K562 (cell line): ENCODE data around the gene KIF18B. TPM values are rescaled to one million over a fixed set of nuclear protein-coding genes. Genes with fewer than 3 reads are reported as not detected.

Source experiments
- ATAC-seq: fragments of 200-7000 bp; cut with Tn5 transposase; 3 replicates; pipeline ENCODE4 v1.9.1; 2020; ENCODE audit warnings: moderate library complexity
- BruUV-seq: library from RNA; stranded (reverse); fragments of 400-500 nt; replicated peaks from 2 replicates; lab custom pipeline; 2021; lab: Mats Ljungman, UMichigan
- CTCF ChIA-PET: fragments of 300-600 bp; formaldehyde crosslinking; extraction: SDS; loops from one replicate; lab custom pipeline; 2021; ENCODE audit warnings: low intra/inter-chr PET ratio; lab: Yijun Ruan, JAX
- POLR2A ChIA-PET: fragments of 300-600, 350-650 bp; sonication (Branson Sonifier 250); formaldehyde crosslinking; extraction: SDS; loops from one replicate; lab custom pipeline; 2021; ENCODE audit warnings: antibody characterized with exemption, inconsistent platforms; lab: Yijun Ruan, JAX
- DNase-seq, 4 experiments: peaks; one replicate each; pipeline versions ENCODE4 v3.0.0 to v3.0.0-alpha.2; 2011 to 2018; ENCODE audit warnings: low spot score in 3 of 4, mixed read lengths in 3 of 4; ENCODE audit errors: extremely low read depth in 1 of 4
- FAIRE-seq: peaks from 2 replicates; lab custom pipeline; 2011; peaks lifted over from hg19 to GRCh38; lab: Jason Lieb, UNC
- H2AFZ ChIP-seq: 2 replicates; pipeline ENCODE4 v1.6.0; 2011; ENCODE audit warnings: low read depth, low read length, control low read depth, inconsistent platforms
- H3K27ac ChIP-seq: fragments of 200-600 bp; 3 replicates; pipeline ENCODE4 v1.8.0; 2011; ENCODE audit warnings: low read depth, mild to moderate bottlenecking, control low read depth, inconsistent platforms, low read length, moderate library complexity, mixed read lengths; ENCODE audit errors: extremely low read depth
- H3K27me3 ChIP-seq, 2 experiments: fragments of 300-600 bp in 1 of 2; 2 replicates in 1 of 2; 3 replicates in 1 of 2; pipeline versions ENCODE4 v1.6.0 to v1.8.0; 2011; ENCODE audit warnings: inconsistent platforms in 2 of 2, low read length in 2 of 2, mild to moderate bottlenecking in 1 of 2, mixed read lengths in 1 of 2, moderate library complexity in 1 of 2; ENCODE audit not compliant: control insufficient read depth in 2 of 2, insufficient read depth in 2 of 2
- H3K36me3 ChIP-seq: fragments of 300-600 bp; 3 replicates; pipeline ENCODE4 v1.8.0; 2011; ENCODE audit warnings: mild to moderate bottlenecking, low read length, inconsistent platforms; ENCODE audit not compliant: control insufficient read depth, insufficient read depth
- H3K4me1 ChIP-seq, 2 experiments: fragments of 200-600 bp in 1 of 2; replicated peaks in 1 of 2; 2 replicates in 1 of 2; 3 replicates in 1 of 2; pipeline versions ENCODE4 v1.5.1 to v1.8.0; 2011; ENCODE audit warnings: inconsistent platforms in 2 of 2, low read length in 2 of 2, mild to moderate bottlenecking in 1 of 2, mixed read lengths in 1 of 2, moderate library complexity in 1 of 2; ENCODE audit not compliant: control insufficient read depth in 2 of 2, insufficient read depth in 2 of 2
- H3K4me2 ChIP-seq: 2 replicates; pipeline ENCODE4 v1.6.1; 2011; ENCODE audit warnings: low read length, control low read depth, inconsistent platforms, mixed read lengths; ENCODE audit not compliant: insufficient read depth
- H3K4me3 ChIP-seq: fragments of 200-600 bp; sonication (generic), shearing (Covaris generic); 2 replicates; pipeline ENCODE4 v1.5.1; 2016; ENCODE audit warnings: control low read depth, inconsistent platforms
- H3K79me2 ChIP-seq: fragments of 200-600 bp; 3 replicates; pipeline ENCODE4 v1.8.0; 2011; ENCODE audit warnings: low read length, inconsistent platforms; ENCODE audit not compliant: control insufficient read depth, insufficient read depth
- H3K9ac ChIP-seq, 2 experiments: 2 replicates each; pipeline versions ENCODE4 v1.6.0 to v1.6.1; 2011; ENCODE audit warnings: low read depth in 2 of 2, low read length in 2 of 2, control low read depth in 1 of 2, inconsistent platforms in 1 of 2, mild to moderate bottlenecking in 1 of 2, mixed read lengths in 1 of 2; ENCODE audit not compliant: insufficient read depth in 1 of 2
- H3K9me1 ChIP-seq: one replicate; pipeline ENCODE4 v1.6.0; 2011; ENCODE audit warnings: inconsistent platforms, mild to moderate bottlenecking, low read length, moderate library complexity; ENCODE audit not compliant: control insufficient read depth, insufficient read depth
- H3K9me3 ChIP-seq: replicated peaks from 2 replicates; pipeline ENCODE4 v1.5.1; 2011; ENCODE audit warnings: low read depth, low read length, inconsistent platforms; ENCODE audit not compliant: control insufficient read depth, insufficient read depth
- H4K20me1 ChIP-seq: replicated peaks from 2 replicates; pipeline ENCODE4 v1.6.1; 2011; ENCODE audit warnings: low read length, inconsistent platforms, mixed read lengths; ENCODE audit not compliant: control insufficient read depth, insufficient read depth
- ATF1 ChIP-seq, 2 experiments: fragments of 450-650 bp in 1 of 2; IDR thresholded peaks; 2 replicates each; pipeline ENCODE4 v1.6.1; 2016; ENCODE audit warnings: missing compliant biosample characterization in 1 of 2, missing genetic modification characterization in 1 of 2
- CC2D1A ChIP-seq: fragments of 450-650 bp; IDR thresholded peaks from 2 replicates; pipeline ENCODE4 v1.6.1; 2017; ENCODE audit warnings: mild to moderate bottlenecking
- DDX20 ChIP-seq: fragments of 450-650 bp; IDR thresholded peaks from 2 replicates; pipeline ENCODE4 v1.6.1; 2016; ENCODE audit warnings: missing genetic modification characterization, low read depth, mild to moderate bottlenecking, missing compliant biosample characterization, moderate library complexity
- EHMT2 ChIP-seq: fragments of 450-650 bp; IDR thresholded peaks from 2 replicates; pipeline ENCODE4 v1.6.1; 2018; ENCODE audit warnings: antibody characterized with exemption
- FUS ChIP-seq: fragments of 200-400 bp; formaldehyde crosslinking; optimal IDR thresholded peaks from 2 replicates; pipeline ENCODE3; 2017; ENCODE audit warnings: low read depth, low read length
- HES1 ChIP-seq: fragments of 450-650 bp; IDR thresholded peaks from 2 replicates; pipeline ENCODE4 v1.6.1; 2016; ENCODE audit warnings: low read depth, mild to moderate bottlenecking, moderate library complexity
- HEY1 ChIP-seq: fragments of 250-450 bp; sonication (Bioruptor Pico); IDR thresholded peaks from 2 replicates; pipeline ENCODE4 v1.5.0; 2020; ENCODE audit warnings: mild to moderate bottlenecking, moderate library complexity, borderline replicate concordance
- HMG20A ChIP-seq: fragments of 450-650 bp; formaldehyde crosslinking; conservative IDR thresholded peaks from 2 replicates; pipeline ENCODE4 v1.4.0; 2020; ENCODE audit warnings: mild to moderate bottlenecking, mixed read lengths
- NFATC3 ChIP-seq: fragments of 450-650 bp; IDR thresholded peaks from 2 replicates; pipeline ENCODE4 v1.6.1; 2017; ENCODE audit warnings: mild to moderate bottlenecking
- POLR2G ChIP-seq: fragments of 200-400 bp; formaldehyde crosslinking; IDR thresholded peaks from 2 replicates; pipeline ENCODE4 v1.6.1; 2017; ENCODE audit warnings: low read depth, mild to moderate bottlenecking, antibody characterized with exemption, low read length, moderate library complexity
- SNIP1 ChIP-seq: fragments of 450-650 bp; IDR thresholded peaks from 2 replicates; pipeline ENCODE4 v1.7.1; 2017; ENCODE audit warnings: low read depth, mild to moderate bottlenecking
- ZBTB11 ChIP-seq, 3 experiments: fragments of 200-800 bp in 1 of 3; fragments of 250-450 bp in 1 of 3; fragments of 450-650 bp in 1 of 3; sonication (Bioruptor Pico) in 1 of 3; sonication (Bioruptor generic) in 1 of 3; formaldehyde crosslinking in 1 of 3; IDR thresholded peaks; 2 replicates each; pipeline versions ENCODE4 v1.6.1 to v1.8.0; 2016 to 2022; ENCODE audit warnings: mild to moderate bottlenecking in 2 of 3, missing genetic modification characterization in 2 of 3, missing compliant biosample characterization in 1 of 3, moderate library complexity in 1 of 3
- ZBTB12 ChIP-seq: fragments of 250-450 bp; sonication (Bioruptor Pico); IDR thresholded peaks from 2 replicates; pipeline ENCODE4 v1.4.0; 2020
- ZBTB26 ChIP-seq: fragments of 450-650 bp; formaldehyde crosslinking; IDR thresholded peaks from 2 replicates; pipeline ENCODE4 v1.4.0; 2022; ENCODE audit warnings: missing genetic modification characterization
- ZNF395 ChIP-seq: fragments of 200-800 bp; sonication (Bioruptor generic); IDR thresholded peaks from 2 replicates; pipeline ENCODE4 v1.6.1; 2017; ENCODE audit warnings: missing genetic modification characterization, missing compliant biosample characterization
- WGBS: fragments of 100-300 bp; shearing (Covaris generic); methylation state at CpG from one replicate; pipeline ENCODE4 v1.1.6; 2016; ENCODE audit warnings: low coverage, mixed read lengths; ENCODE audit not compliant: insufficient coverage; ENCODE audit errors: missing lambda C conversion rate; 5-methylcytosine and 5-hydroxymethylcytosine counted together
- in situ Hi-C: fragments of 300-500 bp; cut with MboI; formaldehyde crosslinking; loops from 4 replicates; pipeline ENCODE4 v1.15.0; 2018; ENCODE audit warnings: inconsistent platforms, mixed read lengths
- intact Hi-C: fragments of 100-400 bp; cut with micrococcal nuclease; formaldehyde crosslinking; loops from 2 replicates; pipeline ENCODE4 v1.14.2; 2022
- polyA plus RNA-seq, 8 experiments: library from polyadenylated mRNA; depleted of rRNA in 4 of 8; stranded (reverse) in 5 of 8; unstranded in 3 of 8; fragments of >200 nt; fragmentation: Nextera tagmentation in 2 of 8; fragmentation: Illumina TruSeq in 1 of 8; extraction: Ambion mirVana in 2 of 8; extraction: Trizol in 1 of 8; gene quantifications; 2 replicates each; pipeline versions ENCODE4 v1.2.1 to v1.2.3, GENCODE V29; 2011 to 2014; ENCODE audit warnings: inconsistent platforms in 1 of 8, missing spikeins in 1 of 8
- total RNA-seq, 7 experiments: library from RNA; depleted of rRNA in 6 of 7; stranded (reverse); fragments of >200 nt in 6 of 7; fragmentation: Illumina TruSeq in 2 of 7; extraction: Trizol in 2 of 7; gene quantifications; 2 replicates each; pipeline versions ENCODE4 v1.2.1 to v1.2.3, GENCODE V29; 2011 to 2021; ENCODE audit warnings: low replicate concordance in 1 of 7

KIF18B gene
- total and polyA plus RNA-seq, 9 of the 15 experiments (the other 6 are each of a cell fraction or from before 2014, with no cell fraction given), result 2.0 to 42.8 (median 13.2) TPM

GRCh38 chr17:44940317-44940716 is 7.3 kb downstream of the KIF18B start:
- CTCF ChIA-PET, result no interaction called here
- Histone ChIP-seq H3K79me2 (peaks cover 64% of the 10 kb centered on the region), H3K9me3 (no peaks in the 10 kb centered on the region), H3K4me2 (no peak overlapping the region), H3K9me1 (no peaks in the 10 kb centered on the region), H3K4me3 (no peak overlapping the region), H3K27ac (no peak overlapping the region), H3K4me1 (peaks cover 0 to 10% of the 10 kb centered on the region in 2 experiments; a peak in 2 of 5 replicates), H3K27me3 (no peaks in the 10 kb centered on the region), H3K36me3 (peaks cover 76% of the 10 kb centered on the region), H2AFZ (no peak overlapping the region), H3K9ac (no peak overlapping the region), H4K20me1 (no peaks in the 10 kb centered on the region)
- no peak for DNase-seq
- 92% methylated on average over 4 of the region's 4 CpGs for WGBS
- ATAC-seq, result no peak
- POLR2A ChIA-PET, result interaction anchor here (0.6 to 1.5 kb wide), 3 partner anchors 9 to 211 kb away, joined by 3 to 7 read pairs (median 4); no protein-coding TSS in a partner anchor
- no peak for FAIRE-seq
- in situ Hi-C loops, result no loop called here
- no TSS peak for BruUV-seq
- intact Hi-C loops, result no loop called here
- TF ChIP-seq CC2D1A, result no peak
- TF ChIP-seq ZBTB26, result no peak
- no peak for TF ChIP-seq SNIP1
- TF ChIP-seq ZNF395 (CRISPR knock-in tag), result no peak
- no peak for TF ChIP-seq ATF1 (CRISPR knock-in tag; IDR thresholded peaks at IDR 0.05)
- no peak for TF ChIP-seq ATF1 (tag; IDR thresholded peaks at IDR 0.05)
- TF ChIP-seq HMG20A (CRISPR knock-in tag), result no peak
- TF ChIP-seq POLR2G, result no peak
- no peak for TF ChIP-seq NFATC3
- TF ChIP-seq HEY1 (CRISPR knock-in tag), result no peak
- no peak for TF ChIP-seq EHMT2
- no peak for TF ChIP-seq ZBTB11 (CRISPR knock-in tag; IDR thresholded peaks at IDR 0.05)
- no peak for TF ChIP-seq FUS
- no peak for TF ChIP-seq DDX20 (tag)
- TF ChIP-seq ZBTB12 (CRISPR knock-in tag), result no peak
- no peak for TF ChIP-seq HES1
